Measurements from ENCODE around the gene CDKN1C.
A peak's percentile ranks its signal among the peaks of the same experiment; 100 is the strongest.
"Not testable (repeated sequence)": the region's sequence is repeated elsewhere in the genome, so short reads cannot be mapped to it uniquely, and the experiment has no call there.

The CDKN1C gene

DNA sequence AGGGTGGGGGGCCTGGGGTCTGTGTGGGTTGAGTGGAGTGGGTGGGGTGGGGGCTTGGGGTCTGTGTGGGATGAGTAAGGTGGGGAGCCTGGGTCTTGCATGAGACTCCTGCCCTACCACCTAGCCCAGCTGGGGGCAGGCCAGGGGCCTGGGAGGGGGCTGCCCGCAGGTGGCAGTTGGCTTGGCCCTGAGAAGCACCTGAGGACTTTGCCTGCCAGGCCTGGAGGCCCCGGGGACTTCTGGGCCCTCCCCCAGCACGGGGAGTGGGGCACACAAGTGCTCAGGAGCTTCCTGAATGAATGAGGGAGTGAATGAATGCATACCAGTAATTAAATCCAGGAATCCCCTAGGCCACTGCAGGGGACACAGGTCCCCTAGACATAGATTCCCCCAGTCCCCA lies 37.1 kb upstream of the CDKN1C start:
- DNase-seq, result no peak

DNA sequence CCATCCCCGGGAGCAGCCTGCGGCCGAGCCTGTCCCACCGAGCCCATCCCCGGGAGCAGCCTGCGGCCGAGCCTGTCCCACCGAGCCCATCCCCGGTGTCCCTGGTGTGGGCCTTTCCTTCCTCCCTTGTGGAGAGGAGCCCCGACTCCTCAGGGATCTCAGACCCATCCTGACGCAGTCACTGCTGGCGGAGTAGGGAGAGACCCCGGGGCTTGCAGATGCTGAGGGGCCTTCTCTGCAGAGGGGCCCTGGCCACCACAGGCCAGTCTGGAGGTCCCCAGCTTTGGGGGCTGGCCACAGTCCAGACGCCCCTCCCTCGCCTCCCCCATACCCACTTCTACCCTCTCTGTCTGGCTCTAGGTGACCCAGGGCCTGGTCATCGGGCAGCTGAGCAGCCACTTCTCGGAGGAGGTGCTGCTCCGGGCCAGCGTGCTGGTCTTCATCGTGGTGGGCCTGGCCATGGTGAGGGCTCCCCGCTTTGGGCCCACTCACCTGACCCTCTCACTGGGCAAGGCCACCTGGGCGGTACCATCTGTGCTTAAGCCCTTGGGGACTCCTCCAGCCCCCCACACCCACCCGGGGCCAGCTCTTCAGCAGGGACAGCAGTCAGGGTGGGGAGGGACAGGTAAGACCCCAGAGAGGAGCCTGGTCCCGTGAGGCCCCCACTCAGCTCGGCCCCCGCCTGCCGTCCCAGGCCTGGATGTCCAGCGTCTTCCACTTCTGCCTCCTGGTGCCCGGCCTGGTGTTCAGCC lies 36.3 kb upstream of the CDKN1C start:
- DNase-seq, result no peak

DNA sequence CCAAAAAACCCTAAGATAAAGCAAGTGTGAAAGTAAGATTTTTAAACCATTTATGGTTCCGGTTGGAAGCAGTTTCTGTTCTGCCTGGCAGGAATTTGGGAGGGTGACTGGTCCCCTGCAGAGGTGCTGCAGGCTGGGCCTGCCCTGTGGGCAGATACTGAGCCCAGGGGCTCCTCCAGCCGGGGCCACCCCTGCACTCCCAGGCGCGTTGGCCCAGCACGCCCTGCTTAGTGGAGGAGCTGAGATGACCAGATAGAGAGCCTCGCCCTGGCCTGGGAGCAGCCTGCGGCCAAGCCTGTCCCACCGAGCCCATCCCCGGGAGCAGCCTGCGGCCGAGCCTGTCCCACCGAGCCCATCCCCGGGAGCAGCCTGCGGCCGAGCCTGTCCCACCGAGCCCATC lies 35.7 kb upstream of the CDKN1C start:
- DNase-seq, result no peak

GRCh38 chr11:2920343-2920742 lies 34.8 kb upstream of the CDKN1C start:
- DNase-seq, result no peak

DNA sequence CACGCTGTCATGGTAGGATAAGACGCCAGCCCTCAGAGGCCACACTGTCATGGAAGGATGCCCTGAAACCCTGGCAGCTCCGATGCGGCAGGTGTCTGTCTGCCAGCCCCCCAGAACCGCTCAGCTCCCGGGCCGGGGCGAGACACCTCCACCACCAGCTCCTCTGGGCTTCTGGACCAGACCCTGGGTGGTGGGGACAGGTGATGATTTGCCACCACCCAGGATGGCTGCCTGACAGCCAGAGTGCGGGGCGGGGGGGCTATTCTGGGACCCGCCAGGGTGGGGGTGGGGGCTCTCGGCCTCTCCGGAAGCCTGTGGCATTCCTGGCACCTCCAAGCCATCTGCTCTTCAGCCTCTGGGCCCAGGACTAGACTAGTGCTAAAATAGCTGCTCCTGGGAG lies 34.3 kb upstream of the CDKN1C start:
- DNase-seq, result no peak

- DNase-seq, result no peak
Measured at GRCh38 chr11:2919188-2919587, 33.6 kb upstream of the CDKN1C start.

GRCh38 chr11:2917842-2918490 lies 32.4 kb upstream of the CDKN1C start:
- DNase-seq, result no peak

DNA sequence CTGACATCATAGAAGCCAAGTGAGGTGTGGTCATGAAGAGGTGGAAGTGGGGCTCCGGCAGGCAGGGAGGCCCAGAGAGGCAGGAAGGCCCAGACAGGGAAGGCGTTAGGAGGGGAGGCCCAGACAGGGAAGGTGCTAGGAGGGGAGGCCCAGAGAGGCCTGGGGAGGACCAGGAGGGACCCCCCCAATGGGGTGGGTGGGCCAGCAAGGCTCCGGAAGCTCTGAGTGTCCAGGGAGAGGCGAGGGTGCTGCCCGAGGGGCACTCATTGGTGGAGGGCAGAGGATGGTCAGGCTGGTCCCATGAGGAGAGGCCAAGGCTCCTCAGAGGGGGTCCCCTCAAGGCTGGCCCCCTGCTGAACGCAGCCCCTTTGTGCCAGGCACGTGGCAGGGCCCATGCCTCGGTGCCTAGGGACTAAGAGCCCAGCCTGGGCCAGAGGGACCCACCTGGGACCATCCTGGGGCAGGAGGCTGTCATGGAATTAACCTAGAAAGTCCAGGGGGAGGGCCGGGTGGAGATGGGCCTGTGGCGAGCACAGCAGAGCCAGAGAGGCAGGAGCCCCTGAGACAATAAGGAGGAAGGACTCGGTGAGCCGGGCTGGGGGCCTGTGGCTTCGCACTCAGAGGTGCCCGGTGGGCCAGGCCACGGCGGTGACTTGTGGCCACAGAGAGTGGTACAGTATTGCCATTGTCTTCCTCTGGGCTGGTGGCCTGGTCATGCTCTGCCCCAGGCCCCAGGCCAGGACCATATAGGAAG lies 31.5 kb upstream of the CDKN1C start:
- DNase-seq, result no peak

GRCh38 chr11:2916114-2916891 lies 30.7 kb upstream of the CDKN1C start:
- no peak for DNase-seq

DNA sequence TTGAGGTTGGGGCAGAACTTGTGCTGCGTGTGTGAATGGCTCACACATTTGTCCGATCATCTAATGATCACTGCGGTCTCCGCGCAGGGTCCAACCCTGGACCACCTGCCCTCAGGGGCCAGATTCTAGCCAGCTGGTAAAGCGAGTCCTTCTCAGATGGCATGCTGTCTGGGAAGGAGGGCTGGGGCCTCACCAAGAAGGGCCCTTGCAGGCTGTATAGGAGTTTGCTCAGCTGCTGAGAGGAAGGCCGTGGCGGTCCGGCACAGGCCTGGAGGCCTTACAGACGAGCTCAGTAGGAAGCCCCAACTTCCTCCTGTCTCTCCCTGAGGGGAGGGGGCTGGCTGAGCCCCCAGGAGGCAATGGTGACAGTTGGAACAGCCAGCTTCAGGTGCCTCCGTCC lies 29.9 kb upstream of the CDKN1C start:
- no peak for DNase-seq

GRCh38 chr11:2914455-2915195 lies 29.1 kb upstream of the CDKN1C start:
- DNase-seq, result peak; percentile 10

DNA sequence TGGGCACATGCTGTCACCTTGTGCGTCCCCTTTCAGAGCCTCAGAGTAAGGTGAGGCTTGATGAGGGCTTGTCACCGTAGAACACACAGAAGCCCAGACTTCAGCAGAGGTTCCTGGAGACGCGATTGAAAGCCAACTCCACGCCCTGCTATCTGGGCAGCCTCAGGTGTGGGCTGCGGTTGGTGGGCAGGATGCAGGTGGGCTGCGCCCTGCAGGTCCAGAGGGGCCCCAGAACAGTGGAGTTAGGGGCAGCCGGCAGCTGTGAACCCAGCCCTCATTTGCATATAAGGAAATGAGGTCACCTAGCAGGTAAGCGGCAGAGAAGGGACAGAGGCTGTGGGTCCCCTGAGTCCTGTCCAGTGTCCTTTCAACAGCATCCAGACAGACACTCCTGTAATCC lies 28.2 kb upstream of the CDKN1C start:
- no peak for DNase-seq

GRCh38 chr11:2913019-2913431 lies 27.4 kb upstream of the CDKN1C start:
- no peak for DNase-seq

DNA sequence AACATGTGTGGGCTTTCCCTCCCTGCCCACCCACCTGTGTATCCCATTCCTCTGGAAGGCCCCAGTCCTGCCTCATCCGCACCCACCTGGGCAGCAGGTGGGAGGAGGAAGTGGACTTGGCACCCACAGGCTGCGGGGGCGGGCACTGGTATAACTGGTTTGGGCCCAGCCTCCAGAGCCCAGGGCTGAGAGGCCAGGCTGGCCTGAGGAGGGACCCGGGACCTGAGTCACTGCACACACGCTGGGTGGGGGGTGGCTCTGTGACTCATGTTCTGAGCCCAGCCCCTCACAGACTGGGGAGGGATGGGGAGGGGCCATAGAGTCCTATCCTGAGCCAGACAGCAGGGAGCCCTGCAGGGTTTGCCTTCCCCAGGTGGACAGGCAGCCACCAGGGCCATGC lies 26.9 kb upstream of the CDKN1C start:
- no peak for DNase-seq

DNA sequence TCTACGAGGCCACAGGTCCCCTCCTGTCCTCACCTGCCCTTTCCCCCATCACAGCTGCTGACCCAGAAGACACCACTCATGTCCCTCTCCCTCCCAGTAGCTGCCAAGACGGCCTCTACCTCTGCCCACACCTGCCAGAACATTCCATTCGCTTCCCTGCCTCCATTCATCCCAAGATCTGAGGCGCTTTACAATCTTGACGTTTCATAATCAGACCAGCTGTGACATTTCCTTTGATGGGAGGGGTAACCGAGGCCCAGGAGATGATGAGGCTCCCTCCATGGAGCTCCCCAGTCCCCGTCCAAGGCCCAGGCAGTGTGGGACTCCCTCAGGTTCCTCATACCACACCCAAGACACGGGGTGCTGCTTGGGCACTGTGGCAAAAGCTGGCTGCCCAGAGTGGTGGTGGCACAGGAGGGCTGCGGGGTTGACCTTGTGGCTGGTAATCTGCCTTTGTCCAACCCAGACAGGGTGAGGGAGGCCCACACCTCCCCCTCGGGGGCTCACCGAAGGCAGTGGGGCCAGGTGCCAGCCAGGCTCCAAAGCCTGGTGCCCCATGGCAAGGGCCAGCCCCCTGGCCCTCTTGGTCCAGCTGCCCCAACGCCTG lies 26.3 kb upstream of the CDKN1C start:
- no peak for DNase-seq

DNA sequence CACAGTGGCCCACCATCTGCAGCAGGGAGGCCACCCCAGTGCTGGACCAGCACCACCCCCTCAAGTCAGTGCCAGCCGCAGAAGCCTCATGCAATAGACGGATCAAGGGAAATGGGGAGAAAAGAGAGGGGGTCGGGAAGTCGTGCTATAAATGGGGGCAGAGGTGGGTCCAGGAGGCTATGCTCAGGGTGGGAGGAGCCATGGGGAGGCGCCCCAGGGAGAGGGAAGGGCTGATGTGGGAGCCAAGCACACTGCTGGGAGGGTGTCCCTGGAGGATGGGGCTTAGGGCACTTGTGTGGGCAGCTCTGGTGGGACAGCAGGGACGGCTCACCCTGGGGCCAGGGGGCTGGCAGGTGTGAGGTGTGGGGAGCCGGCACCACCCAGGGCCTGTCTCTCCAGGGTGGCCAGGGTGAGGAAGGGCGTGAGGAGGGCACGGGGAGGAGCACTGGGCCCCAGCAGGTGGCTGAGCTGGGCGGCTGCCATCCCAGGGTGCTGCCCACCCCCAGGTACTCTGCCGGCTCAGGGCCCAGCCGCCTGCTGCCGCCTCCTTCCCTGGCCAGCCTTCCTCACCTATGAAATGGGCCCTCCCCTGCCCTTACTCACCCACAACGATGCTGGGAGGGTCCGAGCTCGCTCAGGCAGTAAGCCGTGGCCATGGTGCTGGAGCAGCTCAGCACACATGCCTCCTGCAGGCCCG lies 25.7 kb upstream of the CDKN1C start:
- no peak for DNase-seq

GRCh38 chr11:2910401-2910955 lies 24.9 kb upstream of the CDKN1C start:
- DNase-seq, result no peak

GRCh38 chr11:2909133-2909902 lies 23.7 kb upstream of the CDKN1C start:
- DNase-seq, result no peak

DNA sequence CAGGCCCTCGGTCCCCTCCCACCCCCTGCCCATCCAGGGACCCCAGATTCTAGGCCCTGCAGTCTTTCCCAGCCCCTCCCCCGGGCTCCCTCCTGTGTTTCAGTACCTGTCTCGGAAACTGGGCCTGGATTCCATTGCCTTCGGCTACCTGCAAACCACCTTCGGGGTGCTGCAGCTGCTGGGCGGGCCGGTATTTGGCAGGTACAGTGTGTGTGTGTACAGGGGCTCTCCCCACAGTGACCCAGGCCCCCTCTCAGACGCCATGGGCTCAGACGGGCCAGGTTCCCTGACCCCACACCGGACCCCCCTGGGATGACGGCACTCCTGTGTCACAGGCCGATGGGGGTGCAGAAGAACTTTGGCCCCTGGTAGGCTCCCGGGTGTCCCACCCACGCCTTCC lies 22.6 kb upstream of the CDKN1C start:
- DNase-seq, result no peak

- DNase-seq, result not testable (repeated sequence)
Measured at GRCh38 chr11:2905299-2905698, 19.7 kb upstream of the CDKN1C start.

Measured in NCI-H1105 (cell line).